HG03108 (cell line): ENCODE data around the gene ZBTB21.
"Not testable (repeated sequence)": the region's sequence is repeated elsewhere in the genome, so short reads cannot be mapped to it uniquely, and the experiment has no call there.

Experiments
- ATAC-seq: cut with Tn5 transposase; IDR thresholded peaks from one replicate; pipeline ENCODE4 v1.9.1; 2021; ENCODE audit warnings: moderate library complexity; ENCODE audit not compliant: unreplicated experiment

Gene ZBTB21

GRCh38 chr21:41954654-41955499, 55.3 kb downstream of the ZBTB21 start:
- no peak for ATAC-seq

GRCh38 chr21:41953831-41954653, 56.1 kb downstream of the ZBTB21 start, which contains the start of gene C2CD2:
Gene C2CD2, minus strand, starts transcription at chr21:41954018. Its CDS starts 370 bp downstream, at chr21:41953648.
- ATAC-seq: peak; percentile 33

GRCh38 chr21:41953249-41953830, 56.8 kb downstream of the ZBTB21 start:
- ATAC-seq: peak; percentile 23

- ATAC-seq: no peak
These were observed 57.5 kb downstream of the ZBTB21 start for GRCh38 chr21:41952568-41953248.

GRCh38 chr21:41951876-41952567, 58.1 kb downstream of the ZBTB21 start:
- ATAC-seq: no peak

GRCh38 chr21:41950941-41951351, 59.2 kb downstream of the ZBTB21 start:
- ATAC-seq: no peak

- not testable (repeated sequence) for ATAC-seq
These were observed 60.5 kb downstream of the ZBTB21 start for GRCh38 chr21:41949631-41950030.

GRCh38 chr21:41948901-41949300, 61.3 kb downstream of the ZBTB21 start:
- ATAC-seq: no peak

GRCh38 chr21:41948078-41948895, 61.9 kb downstream of the ZBTB21 start:
- no peak for ATAC-seq

- no peak for ATAC-seq
These were observed 64.2 kb downstream of the ZBTB21 start for GRCh38 chr21:41945982-41946381.

- no peak for ATAC-seq
These were observed 66.3 kb downstream of the ZBTB21 start for GRCh38 chr21:41943851-41944250.

- no peak for ATAC-seq
These were observed 67.7 kb downstream of the ZBTB21 start for GRCh38 chr21:41942457-41942856.

GRCh38 chr21:41941941-41942340, 68.2 kb downstream of the ZBTB21 start:
- no peak for ATAC-seq

GRCh38 chr21:41940431-41940830, 69.7 kb downstream of the ZBTB21 start:
- ATAC-seq: no peak

- ATAC-seq: no peak
These were observed 70.8 kb downstream of the ZBTB21 start for GRCh38 chr21:41939391-41939790.
